ENCODE data around the gene OPCML.

OPCML gene

GRCh38 chr11:132638423-132638822, 893.9 kb downstream of the OPCML start:
- no peak for DNase-seq

DNA sequence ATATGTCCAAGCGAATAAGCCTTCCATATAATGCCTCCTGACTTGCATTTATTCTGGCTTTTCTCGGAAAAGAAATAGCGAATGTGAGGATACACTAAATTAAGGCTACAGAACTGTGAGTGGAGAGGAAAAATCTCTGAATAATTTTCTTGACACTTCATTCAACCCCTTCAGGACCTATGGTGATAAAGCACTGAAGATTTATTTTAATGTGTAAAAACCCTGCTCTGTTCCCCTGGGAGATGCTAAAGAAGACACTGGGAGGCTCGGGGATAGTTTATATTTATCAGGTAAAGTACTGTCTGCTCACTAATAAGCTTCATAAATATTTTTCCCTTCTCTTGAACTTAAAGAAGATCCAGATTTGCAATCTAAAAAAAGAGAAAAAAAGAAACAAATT, 895.8 kb downstream of the OPCML start:
- DNase-seq: no peak

GRCh38 chr11:132632641-132633124, 899.6 kb downstream of the OPCML start:
- no peak for DNase-seq

DNA sequence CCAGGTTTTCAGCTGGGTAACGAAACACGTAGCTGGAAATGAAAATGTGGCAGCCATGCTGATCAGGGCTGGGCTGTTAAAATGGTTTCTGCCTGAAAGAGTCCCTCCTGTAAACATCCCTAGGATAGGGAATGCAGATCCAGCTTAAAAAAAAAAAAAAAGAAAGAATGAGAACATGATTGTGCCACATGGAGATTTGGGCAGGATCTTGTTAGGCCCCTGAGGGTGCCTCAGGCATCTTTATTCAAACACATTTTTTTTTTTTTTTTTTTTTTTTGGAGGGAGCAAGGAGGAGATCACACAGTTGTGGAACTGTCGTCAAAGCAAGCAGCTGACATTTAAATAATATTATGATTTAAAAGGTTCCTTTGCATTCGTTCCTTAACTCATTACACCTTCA, 900.3 kb downstream of the OPCML start:
- no peak for DNase-seq

DNA sequence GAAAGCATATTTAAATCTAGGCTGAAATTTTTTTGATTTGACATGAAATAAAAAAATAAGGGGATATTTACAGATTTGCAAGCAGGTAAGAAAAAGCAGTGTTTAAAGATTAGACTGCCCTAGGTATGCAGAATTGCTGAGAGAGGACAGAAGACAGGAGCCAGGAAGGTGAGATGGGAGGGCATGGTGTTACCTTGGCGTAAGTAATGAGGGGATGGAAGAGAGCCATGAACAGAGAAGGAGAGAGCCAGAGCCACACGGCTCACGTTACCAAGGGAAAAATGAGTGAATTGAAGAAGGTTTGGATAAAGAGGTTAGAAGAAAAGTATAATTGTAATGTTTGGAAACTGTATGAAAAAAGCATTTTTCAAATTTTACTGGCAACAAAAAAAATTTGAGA, 904.3 kb downstream of the OPCML start:
- DNase-seq: no peak

GRCh38 chr11:132626446-132626845, 905.9 kb downstream of the OPCML start:
- no peak for DNase-seq

- DNase-seq: no peak
These were observed 908.8 kb downstream of the OPCML start for GRCh38 chr11:132623511-132623910.

DNA sequence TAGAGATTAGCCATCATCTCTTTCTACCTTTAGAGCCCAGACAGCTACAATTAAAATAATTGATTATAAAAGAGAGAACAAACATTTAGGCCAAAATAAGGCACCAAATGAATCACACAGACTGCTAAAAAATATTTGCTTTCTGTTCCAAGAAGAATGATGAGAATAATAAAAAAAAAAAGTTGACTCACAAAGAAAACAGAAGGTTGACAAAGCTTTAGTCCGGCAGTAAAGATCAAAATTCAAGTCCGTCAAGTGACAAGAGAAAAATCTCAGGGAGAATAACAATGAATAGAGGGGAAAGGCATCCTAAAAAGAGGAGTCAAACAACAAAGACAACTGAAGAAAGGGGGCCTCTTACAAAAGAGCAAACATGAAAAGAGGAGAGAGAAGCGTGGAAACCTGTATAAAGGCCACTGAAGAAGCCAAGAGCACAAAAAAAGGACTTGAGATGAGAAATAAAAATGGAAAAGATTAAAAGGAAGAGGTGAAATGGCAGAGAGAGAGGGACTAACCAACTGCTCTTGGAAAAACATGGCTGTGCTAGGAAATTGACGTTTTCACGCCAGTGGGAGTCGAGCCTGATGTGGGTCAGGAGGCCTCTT, 910.2 kb downstream of the OPCML start:
- no peak for DNase-seq

DNA sequence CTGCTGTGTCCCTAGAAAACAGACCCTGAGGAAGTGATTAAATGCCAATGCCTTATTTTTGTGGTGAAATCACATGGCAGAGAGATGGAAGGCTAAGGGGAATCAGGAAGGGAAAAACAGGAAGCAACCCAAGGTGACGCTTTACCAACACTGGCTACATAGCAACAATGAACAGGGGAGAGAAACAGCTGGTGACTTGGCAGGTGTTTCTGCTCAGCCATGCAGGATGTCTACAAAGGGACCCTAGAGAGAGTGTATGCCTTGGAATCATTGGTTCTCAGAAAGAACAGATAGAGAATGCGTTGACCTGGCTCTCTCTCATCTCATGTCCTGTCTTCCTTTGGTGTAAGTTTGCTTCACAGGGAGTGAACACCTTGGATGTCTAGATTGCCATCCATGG, 911.9 kb downstream of the OPCML start:
- no peak for DNase-seq

DNA sequence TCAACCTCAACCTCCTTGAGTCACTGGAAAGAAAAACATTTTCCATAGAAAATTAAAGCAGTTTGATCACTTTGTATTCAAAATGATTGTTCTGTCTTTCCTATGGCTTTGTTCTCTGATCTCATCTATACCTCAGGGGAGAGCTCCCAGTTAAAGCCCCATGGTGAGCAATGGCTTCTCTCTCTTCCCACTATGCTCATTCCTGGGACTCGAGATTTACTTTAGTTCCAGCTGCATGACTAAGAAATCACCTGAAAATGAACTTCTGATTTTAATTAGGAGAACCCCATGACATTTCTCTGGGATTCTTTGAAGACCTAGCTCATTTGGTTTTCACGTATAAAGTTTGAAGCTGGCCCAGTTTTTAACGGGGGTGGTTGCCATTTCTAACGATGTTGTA, 921.5 kb downstream of the OPCML start:
- DNase-seq: no peak

DNA sequence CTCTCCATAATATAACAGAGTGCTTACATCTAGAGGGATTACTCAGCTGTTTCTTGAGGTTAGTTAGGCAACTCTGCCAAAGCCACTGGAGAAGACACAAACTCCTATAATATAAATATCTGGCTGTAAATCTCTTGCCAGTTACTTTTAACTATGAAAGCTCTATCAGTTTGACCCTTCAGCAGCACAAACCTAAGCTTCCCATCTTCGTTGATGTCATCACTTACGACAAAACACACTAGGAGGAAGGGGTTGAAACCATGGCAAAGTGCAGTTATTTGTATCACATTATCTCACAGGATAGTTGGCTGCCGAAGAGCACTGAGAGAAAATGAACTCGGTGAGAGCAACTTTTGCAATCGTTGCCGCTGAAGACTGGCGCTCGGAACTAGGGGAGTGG, 922.1 kb downstream of the OPCML start:
- DNase-seq: no peak

- DNase-seq: no peak
These were observed 924.7 kb downstream of the OPCML start for GRCh38 chr11:132607575-132607974.

DNA sequence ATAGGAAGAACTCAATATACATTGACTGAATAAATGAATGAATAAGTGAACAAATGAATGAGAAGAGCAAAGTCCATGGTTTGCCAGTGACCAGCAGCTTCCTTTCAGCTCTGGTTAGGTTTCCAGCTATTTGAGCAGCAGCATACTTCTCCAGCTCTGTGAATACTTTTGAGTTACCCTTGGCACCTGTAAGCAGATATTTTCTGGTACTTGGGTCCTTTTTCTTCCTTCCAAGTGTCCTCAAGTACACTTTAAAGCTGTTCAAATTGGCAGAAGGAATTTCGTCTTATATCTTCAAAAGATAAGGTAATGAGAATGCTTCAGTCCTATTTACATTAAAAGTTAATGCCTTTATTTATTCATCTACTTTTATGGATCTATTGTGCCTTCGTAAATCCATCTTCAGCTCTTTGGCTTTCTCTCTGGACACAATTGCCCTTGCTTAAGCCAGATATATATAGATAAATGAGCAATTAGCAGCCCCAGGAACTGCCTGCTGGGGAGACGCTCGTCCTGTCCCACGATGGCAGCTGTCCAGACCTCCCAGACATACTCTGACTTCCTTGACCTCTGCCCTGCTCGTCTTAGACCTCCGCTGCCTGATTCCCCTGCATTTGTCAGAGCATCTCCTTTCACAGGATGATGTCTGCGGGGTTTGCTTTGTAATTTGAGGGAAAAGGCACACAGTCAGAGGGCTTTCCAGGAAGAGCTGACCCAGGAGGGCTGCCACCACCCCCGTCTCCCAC, 926.3 kb downstream of the OPCML start:
- no peak for DNase-seq

DNA sequence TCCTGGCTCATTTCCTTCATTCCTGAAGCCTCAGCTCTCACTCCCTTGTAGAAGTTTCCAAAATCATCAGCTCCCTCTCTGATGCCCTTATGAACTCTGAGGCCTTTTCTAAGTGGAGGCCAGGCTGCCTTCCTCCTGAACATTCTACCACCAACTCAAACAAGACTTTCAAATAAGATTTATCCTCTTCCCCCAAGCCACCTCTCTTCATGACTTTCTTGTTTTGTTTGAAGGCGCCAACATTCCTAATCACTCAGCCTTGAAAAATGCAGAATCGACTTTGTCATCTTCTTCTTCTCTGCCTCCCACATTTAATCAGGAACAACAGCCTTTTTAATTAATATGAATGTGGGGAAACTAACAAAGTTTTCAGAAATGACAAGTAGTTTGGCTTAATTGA, 927.9 kb downstream of the OPCML start:
- no peak for DNase-seq

GRCh38 chr11:132601875-132602274, 930.4 kb downstream of the OPCML start:
- no peak for DNase-seq

GRCh38 chr11:132595711-132596134, 936.6 kb downstream of the OPCML start:
- no peak for DNase-seq

DNA sequence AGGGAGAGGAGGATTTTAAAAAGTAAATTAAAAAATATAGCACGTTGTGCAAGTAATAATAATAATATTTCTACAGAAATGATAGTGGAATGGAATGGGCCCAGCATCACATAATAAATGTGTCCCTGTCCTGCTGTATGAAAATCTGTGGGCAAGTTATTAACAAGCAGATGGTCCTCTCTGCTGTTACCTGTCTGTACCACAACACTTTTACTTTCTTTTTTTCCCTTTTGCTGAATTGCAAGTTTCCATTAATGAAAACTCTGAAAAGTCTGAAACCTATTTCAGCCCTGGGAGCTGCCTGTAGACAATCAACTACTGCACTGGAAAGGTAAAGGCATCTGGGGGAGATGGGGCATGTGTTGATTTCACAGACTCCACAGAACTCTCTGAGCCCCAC, 937.1 kb downstream of the OPCML start:
- no peak for DNase-seq

GRCh38 chr11:132590986-132591385, 941.3 kb downstream of the OPCML start:
- no peak for DNase-seq

GRCh38 chr11:132590554-132590953, 941.7 kb downstream of the OPCML start:
- DNase-seq: no peak

- no peak for DNase-seq
These were observed 942.5 kb downstream of the OPCML start for GRCh38 chr11:132589791-132590190.

GRCh38 chr11:132588366-132588765, 943.9 kb downstream of the OPCML start:
- DNase-seq: no peak

- no peak for DNase-seq
These were observed 944.6 kb downstream of the OPCML start for GRCh38 chr11:132587716-132588115.

GRCh38 chr11:132586801-132587200, 945.5 kb downstream of the OPCML start:
- DNase-seq: no peak

- DNase-seq: no peak
These were observed 952.5 kb downstream of the OPCML start for GRCh38 chr11:132579634-132580327.

Data from stimulated activated CD4-positive, alpha-beta T cell treated with anti-CD3 and anti-CD28 coated beads, Interleukin-1b, Interleukin-23, amount 100 ng/mL, for 48 hours (primary cell).